Right atrium auricular region (tissue), 2 donors: Measurements from ENCODE around the gene PORCN. TPM values are rescaled to one million over a fixed set of nuclear protein-coding genes. Genes with fewer than 3 reads are reported as not detected.

Experiments used
- DNase-seq: peaks from one replicate; pipeline ENCODE4 v3.0.0-alpha.2; 2019; ENCODE audit warnings: low spot score
- H3K27ac ChIP-seq, 2 donors: fragments of 200-600 bp; sonication (generic); 1 replicate in 1 of 2; 2 replicates in 1 of 2; pipeline ENCODE4 v1.5.1; 2016 to 2019
- H3K27me3 ChIP-seq, 2 donors: fragments of 200-600 bp; sonication (generic); one replicate each; pipeline versions ENCODE4 v1.5.1 to v1.6.0; 2017 to 2019
- H3K36me3 ChIP-seq: fragments of 200-600 bp; sonication (generic); one replicate; pipeline ENCODE4 v1.5.1; 2016
- H3K4me1 ChIP-seq, 2 donors: fragments of 200-600 bp; sonication (generic); one replicate each; pipeline versions ENCODE4 v1.5.1 to v1.6.0; 2017 to 2019
- H3K4me3 ChIP-seq, 2 donors: fragments of 200-600 bp; sonication (generic); 1 replicate in 1 of 2; 2 replicates in 1 of 2; pipeline ENCODE4 v1.5.1; 2017 to 2019; ENCODE audit warnings: mild to moderate bottlenecking in 1 of 2, moderate library complexity in 1 of 2
- H3K9me3 ChIP-seq, 2 donors: fragments of 200-600 bp; sonication (generic); one replicate each; pipeline ENCODE4 v1.5.1; 2019
- total RNA-seq, 2 donors: library from RNA; depleted of rRNA; stranded (reverse); fragments of >200 nt; gene quantifications; one replicate each; pipeline ENCODE4 v1.1.0, GENCODE V29; 2016
- TF ChIP-seq, protein P1 (sequence below), 2 donors: fragments of 200-600 bp; sonication (generic); IDR thresholded peaks; one replicate each; pipeline ENCODE4 v1.5.1; 2019; ENCODE audit warnings: antibody characterized with exemption in 2 of 2

PORCN gene
- total RNA-seq, 2 donors from 2014 or later: 23.0 to 43.0 TPM

DNA sequence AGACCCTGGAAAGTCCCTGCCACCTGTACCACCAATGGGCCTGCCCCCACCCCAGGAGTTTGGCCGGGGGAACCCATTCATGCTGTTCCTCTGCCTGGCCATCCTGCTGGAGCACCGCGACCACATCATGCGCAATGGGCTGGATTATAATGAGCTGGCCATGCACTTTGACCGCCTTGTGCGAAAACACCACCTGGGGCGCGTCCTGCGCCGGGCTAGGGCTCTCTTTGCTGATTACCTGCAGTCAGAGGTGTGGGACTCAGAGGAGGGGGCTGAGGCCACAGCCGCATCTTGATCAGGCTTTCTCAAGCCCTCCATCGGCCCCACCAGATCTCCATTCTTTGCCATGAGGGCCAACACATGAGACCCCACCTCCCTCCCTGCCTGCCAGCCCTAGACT lies 51.9 kb downstream of the PORCN start:
- Histone ChIP-seq H3K4me3 (no peak overlapping the region), H3K27me3 (no peaks in the 10 kb centered on the region), H3K36me3 (peaks cover 29% of the 10 kb centered on the region), H3K9me3 (no peaks in the 10 kb centered on the region), H3K4me1 (no peaks in the 10 kb centered on the region), H3K27ac (no peak overlapping the region)
- TF ChIP-seq, protein P1, sequence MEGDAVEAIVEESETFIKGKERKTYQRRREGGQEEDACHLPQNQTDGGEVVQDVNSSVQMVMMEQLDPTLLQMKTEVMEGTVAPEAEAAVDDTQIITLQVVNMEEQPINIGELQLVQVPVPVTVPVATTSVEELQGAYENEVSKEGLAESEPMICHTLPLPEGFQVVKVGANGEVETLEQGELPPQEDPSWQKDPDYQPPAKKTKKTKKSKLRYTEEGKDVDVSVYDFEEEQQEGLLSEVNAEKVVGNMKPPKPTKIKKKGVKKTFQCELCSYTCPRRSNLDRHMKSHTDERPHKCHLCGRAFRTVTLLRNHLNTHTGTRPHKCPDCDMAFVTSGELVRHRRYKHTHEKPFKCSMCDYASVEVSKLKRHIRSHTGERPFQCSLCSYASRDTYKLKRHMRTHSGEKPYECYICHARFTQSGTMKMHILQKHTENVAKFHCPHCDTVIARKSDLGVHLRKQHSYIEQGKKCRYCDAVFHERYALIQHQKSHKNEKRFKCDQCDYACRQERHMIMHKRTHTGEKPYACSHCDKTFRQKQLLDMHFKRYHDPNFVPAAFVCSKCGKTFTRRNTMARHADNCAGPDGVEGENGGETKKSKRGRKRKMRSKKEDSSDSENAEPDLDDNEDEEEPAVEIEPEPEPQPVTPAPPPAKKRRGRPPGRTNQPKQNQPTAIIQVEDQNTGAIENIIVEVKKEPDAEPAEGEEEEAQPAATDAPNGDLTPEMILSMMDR (IDR thresholded peaks at IDR 0.05): no peak
- no peak for DNase-seq

DNA sequence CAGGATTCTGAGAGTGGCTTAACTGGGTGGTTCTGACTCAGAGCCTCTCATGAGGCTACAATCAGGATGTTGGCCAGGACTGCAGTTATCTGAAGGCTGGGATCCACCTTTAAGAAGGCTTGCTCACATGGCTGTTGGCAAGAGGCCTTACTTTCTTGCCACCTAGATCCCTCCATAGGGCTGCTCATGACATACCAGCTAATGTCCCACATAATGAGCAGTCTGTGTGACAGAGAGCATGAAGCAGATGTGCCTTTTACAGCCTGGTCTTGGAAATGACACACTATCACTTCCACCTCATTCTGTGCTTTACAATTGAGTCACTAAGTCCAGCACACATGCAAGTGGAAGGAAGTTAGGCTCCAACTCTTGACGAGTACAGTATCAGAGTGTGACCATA lies 61.2 kb downstream of the PORCN start:
- no peaks in the 10 kb centered on the region for H3K27me3 ChIP-seq
- no peaks in the 10 kb centered on the region for H3K4me1 ChIP-seq
- H3K4me3 ChIP-seq: no peak overlapping the region
- H3K9me3 ChIP-seq: no peaks in the 10 kb centered on the region
- no peak for DNase-seq
- H3K27ac ChIP-seq: no peak overlapping the region
- TF ChIP-seq, protein P1 (IDR thresholded peaks at IDR 0.05): no peak
- H3K36me3 ChIP-seq: peaks cover 1% of the 10 kb centered on the region

Other genes starting within 250 kb of the PORCN start
- gene SSX3, start 152.3 kb upstream of the PORCN start, total RNA-seq: not detected
- not detected for gene SSX4, start 125.5 kb upstream of the PORCN start, total RNA-seq
- gene SSX4B, start 97.0 kb upstream of the PORCN start, total RNA-seq: not detected
- 1 to 10 TPM; 2.2 to 4.9 TPM for gene SLC38A5, start 38.7 kb upstream of the PORCN start, total RNA-seq
- gene FTSJ1, start 32.8 kb upstream of the PORCN start, total RNA-seq: 10 to 100 TPM; 36.6 to 43.3 TPM
- 10 to 100 TPM; 49.3 to 73.7 TPM for gene EBP, start 12.8 kb downstream of the PORCN start, total RNA-seq
- gene TBC1D25, start 30.7 kb downstream of the PORCN start, total RNA-seq: 10 to 100 TPM; 11.0 to 17.5 TPM
- 10 to 100 TPM; 62.1 to 90.4 TPM for gene RBM3, start 65.5 kb downstream of the PORCN start, total RNA-seq
- gene WDR13, start 88.5 kb downstream of the PORCN start, total RNA-seq: 100 to 1,000 TPM; 208 to 214 TPM
- gene WAS, start 174.8 kb downstream of the PORCN start, total RNA-seq: 1 to 10 TPM; 3.0 to 4.5 TPM
- 1 to 10 TPM; 3.8 to 8.0 TPM for gene SUV39H1, start 187.7 kb downstream of the PORCN start, total RNA-seq